ENCODE results near the gene STAT1.

The STAT1 gene

GRCh38 chr2:190986221-190986953 lies 27.6 kb downstream of the STAT1 start:
- Mint-ChIP-seq H3K9me3 (no peaks in the 10 kb centered on the region), H3K4me3 (peak overlapping the region in 1 of 2 donors; percentile 2), H3K27ac (peak overlapping the region; percentile 78 to 89), H3K27me3 (no peaks in the 10 kb centered on the region), H3K4me1 (peaks cover 72% of the 10 kb centered on the region)
- ATAC-seq (no peak), DNase-seq (no peak)

- H3K4me3 Mint-ChIP-seq: no peak overlapping the region
- no peaks in the 10 kb centered on the region for H3K9me3 Mint-ChIP-seq
- H3K4me1 Mint-ChIP-seq: peaks cover 80% of the 10 kb centered on the region
- peak overlapping the region in 1 of 2 donors; percentile 78 for H3K27ac Mint-ChIP-seq
- DNase-seq (no peak), ATAC-seq (peak; percentile 61)
- H3K27me3 Mint-ChIP-seq: no peaks in the 10 kb centered on the region
Observed at GRCh38 chr2:190984595-190984994, 29.4 kb downstream of the STAT1 start.

GRCh38 chr2:190982262-190983034 lies 31.5 kb downstream of the STAT1 start:
- DNase-seq: no peak
- no peaks in the 10 kb centered on the region for H3K9me3 Mint-ChIP-seq
- no peaks in the 10 kb centered on the region for H3K27me3 Mint-ChIP-seq
- no peak overlapping the region for H3K4me3 Mint-ChIP-seq
- H3K27ac Mint-ChIP-seq: peak overlapping the region; percentile 34 to 69
- ATAC-seq: no peak
- H3K4me1 Mint-ChIP-seq: peaks cover 87% of the 10 kb centered on the region

GRCh38 chr2:190981733-190982132 lies 32.2 kb downstream of the STAT1 start:
- no peak for DNase-seq
- Mint-ChIP-seq H3K4me1 (peaks cover 87% of the 10 kb centered on the region), H3K27me3 (no peaks in the 10 kb centered on the region), H3K4me3 (no peak overlapping the region), H3K27ac (peak overlapping the region in 1 of 2 donors; percentile 69), H3K9me3 (no peaks in the 10 kb centered on the region)
- peak; percentile 39 for ATAC-seq

- Mint-ChIP-seq H3K4me1 (peaks cover 87% of the 10 kb centered on the region), H3K9me3 (no peaks in the 10 kb centered on the region), H3K4me3 (no peak overlapping the region), H3K27me3 (no peaks in the 10 kb centered on the region), H3K27ac (peak overlapping the region in 1 of 2 donors; percentile 42)
- no peak for ATAC-seq
- no peak for DNase-seq
Observed at GRCh38 chr2:190981333-190981732, 32.6 kb downstream of the STAT1 start.

- ATAC-seq: no peak
- H3K4me3 Mint-ChIP-seq: no peak overlapping the region
Observed at GRCh38 chr2:190980630-190981209, 33.3 kb downstream of the STAT1 start.

GRCh38 chr2:190979906-190980629 lies 33.9 kb downstream of the STAT1 start:
- peak overlapping the region; percentile 81 to 92 for H3K27ac Mint-ChIP-seq
- H3K4me1 Mint-ChIP-seq: peaks cover 76% of the 10 kb centered on the region
- no peak overlapping the region for H3K4me3 Mint-ChIP-seq
- H3K9me3 Mint-ChIP-seq: no peaks in the 10 kb centered on the region
- H3K27me3 Mint-ChIP-seq: no peaks in the 10 kb centered on the region
- no peak for DNase-seq
- no peak for ATAC-seq

More at GRCh38 chr2:190980630-190981209, 33.3 kb downstream of the STAT1 start:
- Mint-ChIP-seq H3K4me1 (peaks cover 81% of the 10 kb centered on the region), H3K27me3 (no peaks in the 10 kb centered on the region), H3K27ac (peak overlapping the region; percentile 81 to 92), H3K9me3 (no peaks in the 10 kb centered on the region)
- DNase-seq: no peak

- no peak overlapping the region for H3K4me3 Mint-ChIP-seq
- H3K27me3 Mint-ChIP-seq: no peaks in the 10 kb centered on the region
- DNase-seq (no peak), ATAC-seq (no peak)
- no peaks in the 10 kb centered on the region for H3K9me3 Mint-ChIP-seq
- H3K27ac Mint-ChIP-seq: no peak overlapping the region
- peaks cover 80% of the 10 kb centered on the region for H3K4me1 Mint-ChIP-seq
Observed at GRCh38 chr2:190978389-190979053, 35.5 kb downstream of the STAT1 start.

GRCh38 chr2:190977505-190977904 lies 36.5 kb downstream of the STAT1 start:
- H3K4me3 Mint-ChIP-seq: no peak overlapping the region
- no peaks in the 10 kb centered on the region for H3K27me3 Mint-ChIP-seq
- peaks cover 73% of the 10 kb centered on the region for H3K4me1 Mint-ChIP-seq

GRCh38 chr2:190976521-190976920 lies 37.5 kb downstream of the STAT1 start:
- Mint-ChIP-seq H3K4me1 (peaks cover 66% of the 10 kb centered on the region), H3K4me3 (no peak overlapping the region), H3K27me3 (no peaks in the 10 kb centered on the region), H3K9me3 (no peaks in the 10 kb centered on the region), H3K27ac (peak overlapping the region in 1 of 2 donors; percentile 42)
- DNase-seq: no peak
- ATAC-seq: no peak

More at GRCh38 chr2:190977505-190977904, 36.5 kb downstream of the STAT1 start:
- ATAC-seq (no peak), DNase-seq (no peak)
- Mint-ChIP-seq H3K9me3 (no peaks in the 10 kb centered on the region), H3K27ac (peak overlapping the region in 1 of 2 donors; percentile 61)

GRCh38 chr2:190974629-190975361 lies 39.2 kb downstream of the STAT1 start:
- no peaks in the 10 kb centered on the region for H3K9me3 Mint-ChIP-seq
- peak overlapping the region; percentile 57 to 76 for H3K27ac Mint-ChIP-seq
- ATAC-seq: peak; percentile 49
- no peaks in the 10 kb centered on the region for H3K27me3 Mint-ChIP-seq
- peaks cover 63% of the 10 kb centered on the region for H3K4me1 Mint-ChIP-seq
- DNase-seq: no peak
- peak overlapping the region in 1 of 2 donors; percentile 18 for H3K4me3 Mint-ChIP-seq

- no peaks in the 10 kb centered on the region for H3K9me3 Mint-ChIP-seq
- ATAC-seq (no peak), DNase-seq (no peak)
- H3K27me3 Mint-ChIP-seq: no peaks in the 10 kb centered on the region
- H3K27ac Mint-ChIP-seq: peak overlapping the region in 1 of 2 donors; percentile 95
- H3K4me3 Mint-ChIP-seq: no peak overlapping the region
- peaks cover 65% of the 10 kb centered on the region for H3K4me1 Mint-ChIP-seq
Observed at GRCh38 chr2:190973726-190974628, 40.0 kb downstream of the STAT1 start.

- ATAC-seq: no peak
- no peak for DNase-seq
- Mint-ChIP-seq H3K4me3 (no peak overlapping the region), H3K27me3 (no peaks in the 10 kb centered on the region), H3K9me3 (no peaks in the 10 kb centered on the region), H3K27ac (peak overlapping the region in 1 of 2 donors; percentile 95), H3K4me1 (peaks cover 62% of the 10 kb centered on the region)
Observed at GRCh38 chr2:190973262-190973661, 40.7 kb downstream of the STAT1 start.
